ENCODE data around the gene CCDC157.
A peak's percentile ranks its signal among the peaks of the same experiment; 100 is the strongest.

The CCDC157 gene

GRCh38 chr22:30371981-30372380, 15.2 kb downstream of the CCDC157 start:
- DNase-seq (ENCODE audit: low read depth in 1 of 2, low spot score in 1 of 2) = no peak
- no peak for TF ChIP-seq GABPA (IDR thresholded peaks at IDR 0.05; ENCODE audit: low read depth)
- no peak for TF ChIP-seq CTCF (IDR thresholded peaks at IDR 0.05; ENCODE audit: insufficient read depth, low read length)
- TF ChIP-seq POLR2AphosphoS5 (IDR thresholded peaks at IDR 0.05; ENCODE audit: low read depth) = no peak
- TF ChIP-seq, protein P1, sequence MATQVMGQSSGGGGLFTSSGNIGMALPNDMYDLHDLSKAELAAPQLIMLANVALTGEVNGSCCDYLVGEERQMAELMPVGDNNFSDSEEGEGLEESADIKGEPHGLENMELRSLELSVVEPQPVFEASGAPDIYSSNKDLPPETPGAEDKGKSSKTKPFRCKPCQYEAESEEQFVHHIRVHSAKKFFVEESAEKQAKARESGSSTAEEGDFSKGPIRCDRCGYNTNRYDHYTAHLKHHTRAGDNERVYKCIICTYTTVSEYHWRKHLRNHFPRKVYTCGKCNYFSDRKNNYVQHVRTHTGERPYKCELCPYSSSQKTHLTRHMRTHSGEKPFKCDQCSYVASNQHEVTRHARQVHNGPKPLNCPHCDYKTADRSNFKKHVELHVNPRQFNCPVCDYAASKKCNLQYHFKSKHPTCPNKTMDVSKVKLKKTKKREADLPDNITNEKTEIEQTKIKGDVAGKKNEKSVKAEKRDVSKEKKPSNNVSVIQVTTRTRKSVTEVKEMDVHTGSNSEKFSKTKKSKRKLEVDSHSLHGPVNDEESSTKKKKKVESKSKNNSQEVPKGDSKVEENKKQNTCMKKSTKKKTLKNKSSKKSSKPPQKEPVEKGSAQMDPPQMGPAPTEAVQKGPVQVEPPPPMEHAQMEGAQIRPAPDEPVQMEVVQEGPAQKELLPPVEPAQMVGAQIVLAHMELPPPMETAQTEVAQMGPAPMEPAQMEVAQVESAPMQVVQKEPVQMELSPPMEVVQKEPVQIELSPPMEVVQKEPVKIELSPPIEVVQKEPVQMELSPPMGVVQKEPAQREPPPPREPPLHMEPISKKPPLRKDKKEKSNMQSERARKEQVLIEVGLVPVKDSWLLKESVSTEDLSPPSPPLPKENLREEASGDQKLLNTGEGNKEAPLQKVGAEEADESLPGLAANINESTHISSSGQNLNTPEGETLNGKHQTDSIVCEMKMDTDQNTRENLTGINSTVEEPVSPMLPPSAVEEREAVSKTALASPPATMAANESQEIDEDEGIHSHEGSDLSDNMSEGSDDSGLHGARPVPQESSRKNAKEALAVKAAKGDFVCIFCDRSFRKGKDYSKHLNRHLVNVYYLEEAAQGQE (IDR thresholded peaks at IDR 0.05; ENCODE audit: insufficient replicate concordance, low read depth) = no peak
- TF ChIP-seq SPI1 (IDR thresholded peaks at IDR 0.05; ENCODE audit: borderline replicate concordance, low read depth) = no peak
- Histone ChIP-seq H3K4me3 (replicated peaks; ENCODE audit: insufficient read depth, low read length) (no peak overlapping the region), H3K27me3 (ENCODE audit: insufficient read depth, poor library complexity, severe bottlenecking) (no peaks in the 10 kb centered on the region), H3K27ac (replicated peaks) (no peak overlapping the region)

- DNase-seq (ENCODE audit: low read depth in 1 of 2, low spot score in 1 of 2) = peak; percentile 74 to 90
- TF ChIP-seq, protein P1 (IDR thresholded peaks at IDR 0.05; ENCODE audit: insufficient replicate concordance, low read depth) = peak; percentile 38
- TF ChIP-seq CTCF (IDR thresholded peaks at IDR 0.05; ENCODE audit: insufficient read depth, low read length) (no peak), SPI1 (IDR thresholded peaks at IDR 0.05; ENCODE audit: borderline replicate concordance, low read depth) (peak; percentile 27; the same call in 1 of the 2 replicates), POLR2AphosphoS5 (IDR thresholded peaks at IDR 0.05; ENCODE audit: low read depth) (peak; percentile 68)
- Histone ChIP-seq H3K4me3 (replicated peaks; ENCODE audit: insufficient read depth, low read length) (no peak overlapping the region), H3K27ac (replicated peaks) (peak overlapping the region; percentile 81), H3K27me3 (ENCODE audit: insufficient read depth, poor library complexity, severe bottlenecking) (no peaks in the 10 kb centered on the region)
These were observed 16.1 kb downstream of the CCDC157 start for GRCh38 chr22:30372915-30373314.

GRCh38 chr22:30373331-30374325, 16.8 kb downstream of the CCDC157 start:
- Histone ChIP-seq H3K27me3 (ENCODE audit: insufficient read depth, poor library complexity, severe bottlenecking) (no peaks in the 10 kb centered on the region), H3K27ac (replicated peaks) (peak overlapping the region; percentile 81), H3K4me3 (replicated peaks; ENCODE audit: insufficient read depth, low read length) (no peak overlapping the region)
- no peak for DNase-seq (ENCODE audit: low read depth in 1 of 2, low spot score in 1 of 2)
- TF ChIP-seq SPI1 (IDR thresholded peaks at IDR 0.05; ENCODE audit: borderline replicate concordance, low read depth) (no peak), CTCF (IDR thresholded peaks at IDR 0.05; ENCODE audit: insufficient read depth, low read length) (no peak)
- TF ChIP-seq, protein P1 (IDR thresholded peaks at IDR 0.05; ENCODE audit: insufficient replicate concordance, low read depth) = no peak
